HEK293 (cell line): Measurements from ENCODE around the gene ARPC1A.

Experiments
- CTCF ChIA-PET: fragments of 350-600 bp; formaldehyde crosslinking; extraction: SDS; loops from one replicate; lab custom pipeline; 2021; ENCODE audit warnings: antibody characterized with exemption; lab: Yijun Ruan, JAX
- POLR2A ChIA-PET: fragments of 300-600 bp; formaldehyde crosslinking; extraction: SDS; loops from one replicate; lab custom pipeline; 2020; ENCODE audit warnings: antibody characterized with exemption, inconsistent platforms; lab: Yijun Ruan, JAX
- H3K27ac ChIP-seq: fragments of 200-500 bp; sonication (Bioruptor generic); 2 replicates; pipeline ENCODE4 v1.5.1; 2014; ENCODE audit warnings: low read depth, low read length, control low read depth, inconsistent platforms; ENCODE audit errors: extremely low read depth
- H3K36me3 ChIP-seq, 2 experiments: fragments of 200-500 bp in 1 of 2; sonication (Bioruptor generic) in 1 of 2; 1 replicate in 1 of 2; 2 replicates in 1 of 2; pipeline ENCODE4 v1.5.1; 2014 to 2017; ENCODE audit warnings: inconsistent platforms in 2 of 2, low read length in 2 of 2; ENCODE audit not compliant: control insufficient read depth in 2 of 2, insufficient read depth in 1 of 2
- H3K4me1 ChIP-seq: fragments of 200-500 bp; sonication (Bioruptor generic); 2 replicates; pipeline ENCODE4 v1.5.1; 2014; ENCODE audit warnings: mild to moderate bottlenecking, low read length, inconsistent platforms; ENCODE audit not compliant: control insufficient read depth, insufficient read depth
- H3K4me3 ChIP-seq: 2 replicates; pipeline ENCODE4 v1.5.1; 2011; ENCODE audit warnings: low read depth, mild to moderate bottlenecking, control low read depth, low read length, moderate library complexity
- H3K9me3 ChIP-seq: fragments of 200-500 bp; sonication (Bioruptor generic); 2 replicates; pipeline ENCODE4 v1.5.1; 2014; ENCODE audit warnings: low read depth, low read length, inconsistent platforms; ENCODE audit not compliant: control insufficient read depth, insufficient read depth
- GLIS1 ChIP-seq: fragments of 450-650 bp; formaldehyde crosslinking; IDR thresholded peaks from 2 replicates; pipeline ENCODE4 v1.5.1; 2016; ENCODE audit warnings: missing biosample characterization, missing genetic modification characterization
- GLIS2 ChIP-seq: fragments of 450-650 bp; formaldehyde crosslinking; IDR thresholded peaks from 2 replicates; pipeline ENCODE4 v1.5.1; 2016; ENCODE audit warnings: missing biosample characterization, missing genetic modification characterization
- HOXC10 ChIP-seq: sonication (generic); formaldehyde crosslinking; IDR thresholded peaks from 2 replicates; pipeline ENCODE4 v1.8.1; 2023; ENCODE audit warnings: mild to moderate bottlenecking, missing genetic modification reagents
- KLF9 ChIP-seq: fragments of 450-650 bp; formaldehyde crosslinking; IDR thresholded peaks from 2 replicates; pipeline ENCODE4 v1.5.1; 2016; ENCODE audit warnings: missing biosample characterization, missing genetic modification characterization, low read depth
- SCRT1 ChIP-seq: fragments of 450-650 bp; formaldehyde crosslinking; IDR thresholded peaks from 2 replicates; pipeline ENCODE4 v1.5.1; 2016; ENCODE audit warnings: missing biosample characterization, missing genetic modification characterization, borderline replicate concordance
- SP7 ChIP-seq: fragments of 450-650 bp; formaldehyde crosslinking; IDR thresholded peaks from 2 replicates; pipeline ENCODE4 v1.5.1; 2016; ENCODE audit warnings: missing biosample characterization, missing genetic modification characterization
- TCF7L2 ChIP-seq: IDR thresholded peaks from 2 replicates; pipeline ENCODE4 v1.6.1; 2011; ENCODE audit warnings: low read depth, mild to moderate bottlenecking, inconsistent platforms, low read length, moderate library complexity, borderline replicate concordance
- YY2 ChIP-seq: fragments of 450-650 bp; formaldehyde crosslinking; IDR thresholded peaks from 2 replicates; pipeline ENCODE4 v1.5.1; 2016; ENCODE audit warnings: missing biosample characterization, missing genetic modification characterization
- ZBTB17 ChIP-seq: fragments of 450-650 bp; formaldehyde crosslinking; IDR thresholded peaks from 2 replicates; pipeline ENCODE4 v1.5.1; 2016; ENCODE audit warnings: missing biosample characterization, missing genetic modification characterization
- ZNF274 ChIP-seq, 2 experiments: fragments of 200-500 bp in 1 of 2; fragments of 450-650 bp in 1 of 2; sonication (Bioruptor generic) in 1 of 2; formaldehyde crosslinking in 1 of 2; IDR thresholded peaks; 2 replicates each; pipeline versions ENCODE4 v1.5.1 to v1.6.1; 2014 to 2016; ENCODE audit warnings: borderline replicate concordance in 1 of 2, inconsistent platforms in 1 of 2, low read length in 1 of 2, missing biosample characterization in 1 of 2, missing genetic modification characterization in 1 of 2
- ZNF302 ChIP-seq: fragments of 450-650 bp; formaldehyde crosslinking; IDR thresholded peaks from 2 replicates; pipeline ENCODE4 v1.5.1; 2016; ENCODE audit warnings: missing biosample characterization, missing genetic modification characterization, low read depth
- ZNF341 ChIP-seq: fragments of 450-650 bp; formaldehyde crosslinking; IDR thresholded peaks from 2 replicates; pipeline ENCODE4; 2016; ENCODE audit warnings: low read depth, missing biosample characterization, missing genetic modification characterization
- ZNF354C ChIP-seq: fragments of 450-650 bp; formaldehyde crosslinking; IDR thresholded peaks from 2 replicates; pipeline ENCODE4 v1.5.1; 2016; ENCODE audit warnings: missing biosample characterization, missing genetic modification characterization, low read depth, borderline replicate concordance
- ZNF404 ChIP-seq: fragments of 450-650 bp; formaldehyde crosslinking; IDR thresholded peaks from 2 replicates; pipeline ENCODE4 v1.5.1; 2017; ENCODE audit warnings: missing biosample characterization, missing genetic modification characterization
- ZNF596 ChIP-seq: fragments of 450-650 bp; IDR thresholded peaks from 2 replicates; pipeline ENCODE4 v1.5.0; 2018; ENCODE audit warnings: missing biosample characterization, mild to moderate bottlenecking, missing genetic modification characterization, moderate library complexity
- ZNF776 ChIP-seq: fragments of 450-650 bp; formaldehyde crosslinking; IDR thresholded peaks from 2 replicates; pipeline ENCODE4 v1.5.0; 2017; ENCODE audit warnings: missing biosample characterization, missing genetic modification characterization, borderline replicate concordance
- TF ChIP-seq, protein P1 (sequence below): fragments of 450-650 bp; formaldehyde crosslinking; optimal IDR thresholded peaks from 2 replicates; pipeline ENCODE3; 2016; ENCODE audit warnings: missing biosample characterization, mild to moderate bottlenecking, missing genetic modification characterization
- TF ChIP-seq, protein P2 (sequence below): fragments of 450-650 bp; formaldehyde crosslinking; IDR thresholded peaks from 2 replicates; pipeline ENCODE4 v1.5.1; 2017; ENCODE audit warnings: missing biosample characterization, mild to moderate bottlenecking, missing genetic modification characterization, moderate library complexity

Gene ARPC1A

DNA sequence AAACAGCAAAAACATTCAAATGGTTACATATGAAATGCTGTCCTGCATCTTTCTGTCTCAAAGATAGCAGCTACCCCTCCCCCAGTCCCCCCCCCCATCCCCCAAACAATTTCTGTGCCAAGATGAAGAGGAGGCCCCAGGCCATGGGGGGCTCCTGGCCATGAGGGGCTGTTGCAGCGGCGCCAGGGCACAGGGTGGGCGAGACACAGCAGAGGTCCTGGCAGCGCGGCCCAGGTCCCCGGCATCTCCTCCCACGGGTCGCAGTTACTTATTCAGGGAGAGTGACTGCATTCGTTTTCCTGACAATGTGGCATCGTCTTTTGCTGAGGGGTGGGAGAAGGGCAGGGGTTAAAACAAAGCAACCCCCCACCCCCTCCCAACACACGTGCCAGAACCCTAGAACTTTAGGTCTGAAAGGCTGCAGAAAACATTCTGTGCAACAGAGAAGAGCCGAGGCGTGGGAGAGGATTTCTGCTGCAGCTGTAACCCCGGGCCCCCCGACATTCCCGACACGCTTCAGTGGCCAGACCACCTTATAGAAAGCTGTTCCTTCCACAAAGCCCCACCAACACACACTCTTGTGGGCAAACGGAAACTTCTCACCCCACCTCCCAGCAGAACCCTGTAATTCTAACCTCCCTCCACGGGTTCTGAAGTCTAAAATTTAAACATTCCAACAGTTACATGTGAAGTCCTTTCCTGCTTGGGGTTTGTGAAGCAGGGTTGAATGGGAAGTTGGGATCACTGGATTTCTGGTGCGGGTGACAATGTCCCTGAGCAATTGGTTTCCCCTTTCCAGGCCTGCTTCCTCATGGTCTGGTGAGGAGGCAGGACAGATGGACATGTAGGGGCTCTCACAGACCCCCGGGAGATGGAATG is 71.0 kb downstream of the ARPC1A start (continued):
- TF ChIP-seq TCF7L2 (no peak), ZNF776 (tag by site-specific recombination) (no peak), ZNF354C (tag by site-specific recombination) (no peak), ZNF302 (no peak), HOXC10 (no peak), SCRT1 (tag by site-specific recombination) (no peak)

DNA sequence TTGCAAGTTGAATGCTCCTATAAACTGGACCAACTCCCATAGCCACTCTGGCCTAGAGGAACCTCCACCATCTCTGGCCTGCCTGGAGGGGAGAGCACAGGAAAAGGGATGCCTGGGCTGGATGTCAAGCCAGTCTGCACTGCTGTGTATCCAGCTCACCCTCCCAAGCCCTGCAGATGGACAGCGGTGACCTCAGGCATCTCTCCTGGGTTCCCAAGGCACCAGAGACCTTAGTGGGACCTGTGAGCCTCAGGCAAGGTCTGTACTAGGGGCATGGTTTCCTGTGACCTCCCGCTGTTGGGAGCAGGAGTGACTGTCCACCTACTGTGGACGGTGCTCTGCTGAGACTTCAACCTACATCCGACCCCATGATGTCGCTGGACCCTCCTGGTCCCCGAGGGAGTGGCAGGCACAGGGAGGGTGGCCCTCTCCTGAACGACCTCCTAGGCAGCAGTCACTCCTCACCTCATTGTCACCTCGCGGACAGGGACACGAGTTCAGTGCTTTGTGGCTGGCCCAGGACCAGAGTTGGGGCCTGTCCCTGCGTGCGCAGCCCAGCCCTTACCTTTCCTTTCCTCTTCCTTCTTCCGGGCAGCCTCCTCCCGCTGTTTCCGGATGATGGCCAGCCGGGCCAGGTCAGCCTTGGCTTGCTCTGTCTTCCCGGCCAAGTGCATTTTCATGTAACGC is 71.7 kb downstream of the ARPC1A start:
- POLR2A ChIA-PET: no interaction called here
- H3K36me3 ChIP-seq: peaks cover 30 to 88% of the 10 kb centered on the region in 2 experiments
- no peaks in the 10 kb centered on the region for H3K9me3 ChIP-seq
- CTCF ChIA-PET: no interaction called here
- TF ChIP-seq GLIS1 (0 out of 2 replicates have a peak, but pooled peaks have one; percentile 16), YY2 (tag by site-specific recombination) (no peak), GLIS2 (0 out of 2 replicates have a peak, but pooled peaks have one; percentile 22), SP7 (tag by site-specific recombination) (no peak)
- no peak overlapping the region for H3K27ac ChIP-seq
- H3K4me1 ChIP-seq: no peaks in the 10 kb centered on the region
- H3K4me3 ChIP-seq: no peak overlapping the region

DNA sequence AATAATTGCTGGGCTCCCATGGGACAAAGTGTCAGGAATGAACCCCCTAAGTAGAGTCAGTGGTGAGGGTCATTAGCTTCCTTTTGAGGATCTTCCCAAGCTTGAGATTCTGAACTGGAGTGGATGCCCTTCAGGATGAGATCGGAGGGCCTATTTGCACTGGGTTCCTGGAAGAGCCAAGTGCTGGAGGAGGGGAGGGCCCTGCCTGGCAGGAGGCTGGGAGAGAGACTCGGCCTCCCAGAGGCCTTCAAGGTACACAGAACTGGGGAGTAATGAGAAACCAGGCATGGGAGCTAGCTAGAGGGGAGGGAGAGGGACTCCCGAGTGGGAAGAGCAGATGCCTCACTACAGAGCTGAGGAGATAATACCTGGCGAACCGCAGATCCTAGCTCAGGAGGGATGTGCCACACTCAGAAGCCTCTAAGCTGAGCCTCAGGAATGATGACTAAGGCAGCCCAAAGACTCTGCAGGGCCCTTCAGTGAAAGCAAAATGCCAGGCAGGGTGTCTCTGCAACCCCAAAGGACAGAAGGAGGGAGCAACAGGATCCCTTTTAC is 73.3 kb downstream of the ARPC1A start:
- POLR2A ChIA-PET: interaction anchor here (1.0 to 1.8 kb wide), 3 partner anchors 8 to 24 kb away, joined by 3 to 10 read pairs (median 6); partner anchors contain the start of genes BUD31 and PDAP1
- no peak overlapping the region for H3K27ac ChIP-seq
- H3K9me3 ChIP-seq: no peaks in the 10 kb centered on the region
- TF ChIP-seq ZNF596 (tag by site-specific recombination): no peak
- peak; percentile 45 for TF ChIP-seq ZBTB17
- no peak for TF ChIP-seq ZNF404 (tag by site-specific recombination)
- TF ChIP-seq ZNF341 (tag by site-specific recombination): peak; percentile 81
- no peak for TF ChIP-seq ZNF274 (IDR thresholded peaks at IDR 0.05; ENCODE audit: low read length)
- TF ChIP-seq ZNF274 (tag by site-specific recombination; IDR thresholded peaks at IDR 0.05; ENCODE audit: borderline replicate concordance): no peak
- TF ChIP-seq, protein P1, sequence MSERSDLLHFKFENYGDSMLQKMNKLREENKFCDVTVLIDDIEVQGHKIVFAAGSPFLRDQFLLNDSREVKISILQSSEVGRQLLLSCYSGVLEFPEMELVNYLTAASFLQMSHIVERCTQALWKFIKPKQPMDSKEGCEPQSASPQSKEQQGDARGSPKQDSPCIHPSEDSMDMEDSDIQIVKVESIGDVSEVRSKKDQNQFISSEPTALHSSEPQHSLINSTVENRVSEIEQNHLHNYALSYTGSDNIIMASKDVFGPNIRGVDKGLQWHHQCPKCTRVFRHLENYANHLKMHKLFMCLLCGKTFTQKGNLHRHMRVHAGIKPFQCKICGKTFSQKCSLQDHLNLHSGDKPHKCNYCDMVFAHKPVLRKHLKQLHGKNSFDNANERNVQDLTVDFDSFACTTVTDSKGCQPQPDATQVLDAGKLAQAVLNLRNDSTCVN: no peak
- peak; percentile 41 for TF ChIP-seq GLIS1
- TF ChIP-seq, all 188 proteins: peak for 3
- Histone ChIP-seq H3K36me3 (peaks cover 35 to 88% of the 10 kb centered on the region in 2 experiments), H3K4me3 (no peak overlapping the region), H3K4me1 (no peaks in the 10 kb centered on the region)
- CTCF ChIA-PET: interaction anchor here (0.6 to 0.7 kb wide), 2 partner anchors 11 to 74 kb away, joined by 3 read pairs; no protein-coding TSS in a partner anchor

DNA sequence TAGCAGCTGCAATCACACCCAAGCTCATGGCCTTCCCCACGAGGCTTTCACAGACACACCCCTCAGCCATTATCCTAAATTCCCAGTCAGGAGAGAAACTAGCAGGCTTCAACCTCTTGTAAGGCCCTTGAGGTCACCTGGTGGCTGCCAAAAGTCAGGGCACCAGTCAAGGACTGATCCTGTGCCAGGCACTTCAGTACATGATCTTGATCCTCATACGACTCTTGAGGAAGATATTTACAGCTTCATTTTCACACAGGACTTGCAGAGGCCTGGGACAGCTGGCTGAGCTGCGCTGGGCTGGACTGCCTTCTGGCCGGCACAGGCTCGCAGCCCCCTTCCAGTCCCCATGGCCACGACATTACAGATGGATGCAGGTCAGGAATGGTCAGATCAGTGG is 73.9 kb downstream of the ARPC1A start:
- 0 out of 2 replicates have a peak, but pooled peaks have one; percentile 18 for TF ChIP-seq KLF9 (tag by site-specific recombination)
- TF ChIP-seq, protein P2, sequence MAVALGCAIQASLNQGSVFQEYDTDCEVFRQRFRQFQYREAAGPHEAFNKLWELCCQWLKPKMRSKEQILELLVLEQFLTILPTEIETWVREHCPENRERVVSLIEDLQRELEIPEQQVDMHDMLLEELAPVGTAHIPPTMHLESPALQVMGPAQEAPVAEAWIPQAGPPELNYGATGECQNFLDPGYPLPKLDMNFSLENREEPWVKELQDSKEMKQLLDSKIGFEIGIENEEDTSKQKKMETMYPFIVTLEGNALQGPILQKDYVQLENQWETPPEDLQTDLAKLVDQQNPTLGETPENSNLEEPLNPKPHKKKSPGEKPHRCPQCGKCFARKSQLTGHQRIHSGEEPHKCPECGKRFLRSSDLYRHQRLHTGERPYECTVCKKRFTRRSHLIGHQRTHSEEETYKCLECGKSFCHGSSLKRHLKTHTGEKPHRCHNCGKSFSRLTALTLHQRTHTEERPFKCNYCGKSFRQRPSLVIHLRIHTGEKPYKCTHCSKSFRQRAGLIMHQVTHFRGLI (tag by site-specific recombination): no peak
- Histone ChIP-seq H3K9me3 (no peaks in the 10 kb centered on the region), H3K4me3 (no peak overlapping the region), H3K36me3 (peaks cover 38 to 88% of the 10 kb centered on the region in 2 experiments), H3K4me1 (no peaks in the 10 kb centered on the region), H3K27ac (no peak overlapping the region)
- POLR2A ChIA-PET: interaction anchor here (1.2 to 1.8 kb wide), 2 partner anchors 9 kb away, joined by 6 to 10 read pairs; partner anchors contain the start of genes BUD31 and PDAP1
- CTCF ChIA-PET: interaction anchor here (0.5 to 0.7 kb wide), 2 partner anchors 11 to 1404 kb away, joined by 3 read pairs; no protein-coding TSS in a partner anchor
